Measurements from ENCODE around the gene C1RL. TPM values are rescaled to one million over a fixed set of nuclear protein-coding genes. Genes with fewer than 3 reads are reported as not detected.

The C1RL gene
- total RNA-seq, 4 donors from 2014 or later = 39.6 to 261 (median 65.0) TPM

GRCh38 chr12:7128681-7129286 is 19.8 kb upstream of the C1RL start, which contains the start of gene RBP5:
TSS of gene RBP5 (minus strand) at chr12:7128889. CDS start at chr12:7128775, 114 bp downstream.
- TF ChIP-seq POLR2A (IDR thresholded peaks at IDR 0.05) (peak; percentile 14), POLR2AphosphoS5 (IDR thresholded peaks at IDR 0.05) (no peak), EP300 (IDR thresholded peaks at IDR 0.05; ENCODE audit: low read depth) (no peak), CTCF (IDR thresholded peaks at IDR 0.05) (no peak)
- DNase-seq = no peak

GRCh38 chr12:7127916-7128626 is 19.1 kb upstream of the C1RL start:
- 78 to 79% methylated on average over 1 to 17 of the region's 17 CpGs for WGBS, 2 donors (ENCODE audit: low coverage in 1 of 2)
- peak overlapping the region in 1 of 4 donors; percentile 26 for H3K27ac ChIP-seq
- no peak for TF ChIP-seq CTCF (IDR thresholded peaks at IDR 0.05)
- no peak for TF ChIP-seq POLR2AphosphoS5 (IDR thresholded peaks at IDR 0.05)
- TF ChIP-seq POLR2A (IDR thresholded peaks at IDR 0.05) = no peak
- TF ChIP-seq EP300 (IDR thresholded peaks at IDR 0.05; ENCODE audit: low read depth) = no peak
- no peaks in the 10 kb centered on the region for H3K9me3 ChIP-seq
- intact Hi-C loops (cut with DNase I; ENCODE audit: low total_unique reads) = no loop called here
- H3K4me3 ChIP-seq = no peak overlapping the region
- in situ Hi-C loops (cut with MboI; ENCODE audit: low pct_ligation_motif_present in 1 of 4, low pct_unique_long_range_greater_than_20kb in 1 of 4, low sequenced_read_pairs in 3 of 4) = no loop called here
- H3K4me1 ChIP-seq = peaks cover 10 to 28% (median 18%) of the 10 kb centered on the region in 4 donors
- DNase-seq = no peak
- peaks cover 20% of the 10 kb centered on the region for H3K27me3 ChIP-seq
- H3K36me3 ChIP-seq = no peaks in the 10 kb centered on the region

More at GRCh38 chr12:7128681-7129286, 19.8 kb upstream of the C1RL start, which contains the start of gene RBP5:
- no peaks in the 10 kb centered on the region for H3K9me3 ChIP-seq
- in situ Hi-C loops (cut with MboI; ENCODE audit: low pct_ligation_motif_present in 1 of 4, low pct_unique_long_range_greater_than_20kb in 1 of 4, low sequenced_read_pairs in 3 of 4) (no loop called here), intact Hi-C loops (cut with DNase I; ENCODE audit: low total_unique reads) (no loop called here)
- no peaks in the 10 kb centered on the region for H3K36me3 ChIP-seq
- H3K27me3 ChIP-seq = peaks cover 20% of the 10 kb centered on the region
- H3K27ac ChIP-seq = peak within 1 kb of the TSS; percentile 52 to 68 (median 64)
- 74 to 88% methylated on average over 5 to 7 of the region's 7 CpGs for WGBS, 2 donors (ENCODE audit: low coverage in 1 of 2)
- peaks cover 10 to 28% (median 18%) of the 10 kb centered on the region in 4 donors for H3K4me1 ChIP-seq
- peak within 1 kb of the TSS; percentile 40 to 62 (median 56) for H3K4me3 ChIP-seq

- Histone ChIP-seq H3K4me1 (peaks cover 6 to 17% (median 14%) of the 10 kb centered on the region in 4 donors), H3K4me3 (no peak overlapping the region), H3K9me3 (no peaks in the 10 kb centered on the region), H3K27ac (no peak overlapping the region), H3K27me3 (peaks cover 11% of the 10 kb centered on the region), H3K36me3 (no peaks in the 10 kb centered on the region)
- in situ Hi-C loops (cut with MboI; ENCODE audit: low pct_ligation_motif_present in 1 of 4, low pct_unique_long_range_greater_than_20kb in 1 of 4, low sequenced_read_pairs in 3 of 4) (no loop called here), intact Hi-C loops (cut with DNase I; ENCODE audit: low total_unique reads) (no loop called here)
- DNase-seq = no peak
- TF ChIP-seq POLR2AphosphoS5 (IDR thresholded peaks at IDR 0.05) (no peak), POLR2A (IDR thresholded peaks at IDR 0.05) (no peak), CTCF (IDR thresholded peaks at IDR 0.05) (no peak), EP300 (IDR thresholded peaks at IDR 0.05; ENCODE audit: low read depth) (no peak)
- 69 to 70% methylated on average over 4 of the region's 4 CpGs for WGBS, 2 donors (ENCODE audit: low coverage in 1 of 2)
These were observed 16.7 kb upstream of the C1RL start for GRCh38 chr12:7125632-7126227.
